Breast epithelium (tissue), 3 donors: ENCODE results near the gene STEAP2.

ENCODE experiments used
- POLR2AphosphoS5 ChIP-seq, 3 donors: sonication (generic); formaldehyde crosslinking; IDR thresholded peaks; one replicate each; pipeline ENCODE4 v1.6.1; 2017; ENCODE audit warnings: antibody characterized with exemption in 3 of 3
- TF ChIP-seq, protein P1 (sequence below), 3 donors: fragments of 450-650 bp; IDR thresholded peaks; one replicate each; pipeline ENCODE4 v1.5.1; 2016 to 2017; ENCODE audit warnings: antibody characterized with exemption in 3 of 3, mild to moderate bottlenecking in 3 of 3, moderate library complexity in 3 of 3

DNA sequence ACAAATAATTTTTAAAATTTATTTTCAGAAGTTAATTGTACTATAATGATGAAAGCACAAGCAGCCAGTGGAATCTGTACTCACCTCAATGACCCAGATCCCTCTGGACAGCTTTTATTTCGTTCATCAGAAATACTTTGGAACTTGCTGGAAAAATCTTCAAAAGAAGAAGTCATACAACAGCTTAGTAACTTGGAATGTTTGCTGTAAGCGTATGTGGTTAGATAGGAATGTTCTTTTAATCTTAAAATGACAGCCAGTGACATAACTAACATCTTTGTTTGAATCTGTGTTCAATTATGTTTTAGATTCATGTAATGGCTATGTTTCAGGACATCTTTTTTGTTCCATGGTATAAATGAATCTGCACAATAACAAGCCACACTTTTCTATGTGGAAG lies 60.2 kb downstream of the STEAP2 start:
- TF ChIP-seq POLR2AphosphoS5 (IDR thresholded peaks at IDR 0.05): no peak
- TF ChIP-seq, protein P1, sequence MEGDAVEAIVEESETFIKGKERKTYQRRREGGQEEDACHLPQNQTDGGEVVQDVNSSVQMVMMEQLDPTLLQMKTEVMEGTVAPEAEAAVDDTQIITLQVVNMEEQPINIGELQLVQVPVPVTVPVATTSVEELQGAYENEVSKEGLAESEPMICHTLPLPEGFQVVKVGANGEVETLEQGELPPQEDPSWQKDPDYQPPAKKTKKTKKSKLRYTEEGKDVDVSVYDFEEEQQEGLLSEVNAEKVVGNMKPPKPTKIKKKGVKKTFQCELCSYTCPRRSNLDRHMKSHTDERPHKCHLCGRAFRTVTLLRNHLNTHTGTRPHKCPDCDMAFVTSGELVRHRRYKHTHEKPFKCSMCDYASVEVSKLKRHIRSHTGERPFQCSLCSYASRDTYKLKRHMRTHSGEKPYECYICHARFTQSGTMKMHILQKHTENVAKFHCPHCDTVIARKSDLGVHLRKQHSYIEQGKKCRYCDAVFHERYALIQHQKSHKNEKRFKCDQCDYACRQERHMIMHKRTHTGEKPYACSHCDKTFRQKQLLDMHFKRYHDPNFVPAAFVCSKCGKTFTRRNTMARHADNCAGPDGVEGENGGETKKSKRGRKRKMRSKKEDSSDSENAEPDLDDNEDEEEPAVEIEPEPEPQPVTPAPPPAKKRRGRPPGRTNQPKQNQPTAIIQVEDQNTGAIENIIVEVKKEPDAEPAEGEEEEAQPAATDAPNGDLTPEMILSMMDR (IDR thresholded peaks at IDR 0.05): no peak
